Fibroblast of skin of right quadriceps (primary cell): ENCODE results near the gene YKT6.

Experiments used
- DNase-seq: peaks from one replicate; pipeline ENCODE4 v3.0.0-alpha.2; 2013

Gene YKT6

GRCh38 chr7:44236333-44236728, 35.6 kb downstream of the YKT6 start:
- DNase-seq = no peak

- no peak for DNase-seq
Observed at GRCh38 chr7:44237696-44238095, 36.9 kb downstream of the YKT6 start.

DNA sequence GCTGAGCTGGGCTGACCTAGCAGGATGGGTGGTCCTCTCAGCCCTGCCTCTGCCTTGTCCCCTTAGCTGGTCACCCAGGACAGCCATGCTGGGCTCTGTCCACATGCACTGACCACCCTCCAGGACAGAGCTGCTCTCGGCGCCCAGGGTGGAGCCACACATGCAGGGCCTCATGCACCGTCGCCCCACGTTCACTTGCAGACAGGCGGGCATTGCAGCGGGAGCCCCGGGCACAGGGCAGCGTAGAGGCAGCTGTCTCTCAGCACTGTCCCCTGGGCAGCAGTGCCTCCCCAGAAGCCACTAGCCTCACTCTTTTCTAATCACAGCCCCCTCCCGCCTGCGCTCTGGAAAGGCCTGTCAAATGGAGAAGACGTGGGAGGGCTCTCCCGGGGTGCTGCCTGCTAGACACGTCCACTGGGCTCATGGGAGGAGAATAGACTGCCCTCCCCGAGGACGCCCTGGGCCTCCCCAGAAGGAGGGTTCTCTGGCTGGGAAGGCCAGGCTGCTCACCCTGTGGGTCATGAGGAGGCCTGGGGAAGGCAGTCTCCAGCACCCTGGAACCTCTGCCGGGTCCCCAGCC, 37.4 kb downstream of the YKT6 start:
- no peak for DNase-seq

GRCh38 chr7:44239361-44239760, 38.6 kb downstream of the YKT6 start:
- no peak for DNase-seq

DNA sequence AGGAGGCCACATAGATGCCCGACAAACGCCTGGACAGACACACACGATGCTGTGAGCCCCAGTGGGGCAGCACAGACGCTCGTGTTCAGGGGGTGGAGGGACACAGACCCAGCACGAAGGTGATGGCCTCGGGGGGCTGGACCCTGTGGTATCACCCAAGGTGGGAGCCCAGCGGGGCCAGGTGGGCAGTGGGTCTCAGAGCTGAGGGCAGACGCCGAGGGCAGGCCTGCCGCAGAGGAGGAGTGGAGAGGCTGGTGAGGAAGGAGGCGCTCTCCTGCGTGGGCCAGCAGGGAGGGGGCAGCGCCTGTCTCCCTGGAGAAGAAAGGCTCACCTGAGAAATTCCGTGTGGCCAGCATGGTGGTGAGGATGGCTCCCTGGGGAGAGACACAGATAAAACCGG, 39.6 kb downstream of the YKT6 start:
- DNase-seq = no peak

DNA sequence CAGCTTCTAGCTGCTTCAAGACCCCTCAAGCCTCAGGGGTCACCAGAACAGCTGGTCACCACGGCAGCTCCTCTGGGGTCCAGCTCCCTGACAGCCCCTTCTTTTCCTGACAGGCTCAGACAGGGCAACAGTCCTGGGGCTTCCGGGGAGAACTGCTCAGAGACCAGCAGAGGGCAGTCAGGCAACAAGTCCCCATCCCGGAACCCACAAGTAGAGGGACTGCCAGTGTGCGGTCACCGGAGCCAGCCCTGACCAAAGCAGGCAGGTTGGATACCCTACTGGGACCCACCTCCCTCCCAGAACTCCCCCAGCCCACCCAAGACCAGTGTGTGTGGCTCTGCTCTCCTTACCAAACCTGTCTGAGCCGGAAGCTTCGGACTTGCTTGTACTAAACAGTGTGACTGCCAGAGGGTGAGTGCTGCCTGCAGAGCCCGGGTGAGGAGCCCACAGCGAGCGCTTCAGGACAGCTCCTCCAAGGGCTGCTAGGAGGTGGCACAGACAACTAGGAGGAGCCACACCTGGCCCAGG, 40.3 kb downstream of the YKT6 start:
- peak; percentile 69 for DNase-seq

DNA sequence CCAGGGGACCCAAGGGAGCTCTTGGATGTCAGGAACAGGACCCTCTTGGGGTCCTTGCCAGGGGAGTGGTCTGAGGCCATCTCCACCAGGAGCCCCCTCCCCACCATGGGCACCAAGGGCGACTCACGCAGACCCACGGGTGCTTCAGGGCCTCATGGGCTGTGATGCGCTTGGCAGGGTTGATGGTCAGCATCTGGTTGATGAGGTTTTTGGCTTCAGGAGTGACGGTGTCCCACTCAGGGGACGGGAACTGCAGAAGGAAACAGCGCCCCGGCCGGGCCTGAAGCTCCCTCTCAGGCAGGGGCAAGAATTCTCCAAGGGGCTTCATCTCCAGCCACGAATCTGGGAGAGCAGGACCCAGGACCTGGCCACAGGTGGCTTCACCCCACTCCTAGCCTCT, 41.3 kb downstream of the YKT6 start:
- DNase-seq = no peak

DNA sequence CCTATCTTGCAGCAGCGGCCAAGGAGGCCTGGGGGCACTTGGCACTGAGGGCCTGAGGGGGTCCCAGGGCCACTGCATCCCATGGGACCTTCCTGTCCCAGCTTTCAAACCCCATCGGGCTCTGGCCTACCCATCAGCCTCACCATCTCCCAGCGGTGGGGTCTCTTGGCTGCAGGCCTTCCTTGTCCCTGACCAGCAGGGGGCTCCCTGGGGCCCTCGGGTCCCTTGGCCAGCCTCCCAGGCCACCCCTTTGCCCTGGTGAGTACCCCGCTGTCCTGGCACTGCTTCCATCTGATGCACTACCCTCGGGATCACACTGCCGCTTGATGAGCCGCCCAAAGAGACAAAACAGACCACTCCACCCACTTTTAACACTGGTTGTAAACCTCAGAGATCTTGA, 43.5 kb downstream of the YKT6 start:
- DNase-seq = no peak

DNA sequence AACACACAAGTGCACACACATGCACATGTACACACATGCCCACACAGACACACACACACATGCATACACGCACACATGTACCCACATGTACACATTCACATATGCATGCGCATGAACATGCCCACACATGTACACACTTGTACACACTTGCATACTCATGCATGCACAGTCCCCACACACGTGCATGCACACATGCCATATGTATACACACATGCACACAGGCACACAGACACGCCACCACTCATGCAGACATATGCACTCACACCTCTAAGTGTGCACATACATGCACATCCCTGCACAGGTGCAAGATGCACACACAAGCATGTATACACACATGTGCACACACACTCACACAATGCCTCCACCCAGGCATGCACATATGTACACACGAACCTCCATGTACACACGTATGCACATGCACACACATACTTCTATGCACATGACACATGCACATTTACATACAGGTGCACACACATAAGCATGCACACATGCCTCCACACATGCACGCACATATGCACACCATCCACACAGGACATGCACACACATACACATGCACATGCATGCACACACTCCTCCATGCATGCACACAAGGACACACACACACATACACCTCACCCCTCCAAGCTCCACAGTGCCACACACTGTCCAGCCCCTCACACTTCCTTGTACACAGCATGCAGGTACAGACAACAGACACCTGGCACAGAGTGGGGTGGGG, 45.8 kb downstream of the YKT6 start:
- DNase-seq = no peak

GRCh38 chr7:44247868-44248651, 47.3 kb downstream of the YKT6 start:
- no peak for DNase-seq

DNA sequence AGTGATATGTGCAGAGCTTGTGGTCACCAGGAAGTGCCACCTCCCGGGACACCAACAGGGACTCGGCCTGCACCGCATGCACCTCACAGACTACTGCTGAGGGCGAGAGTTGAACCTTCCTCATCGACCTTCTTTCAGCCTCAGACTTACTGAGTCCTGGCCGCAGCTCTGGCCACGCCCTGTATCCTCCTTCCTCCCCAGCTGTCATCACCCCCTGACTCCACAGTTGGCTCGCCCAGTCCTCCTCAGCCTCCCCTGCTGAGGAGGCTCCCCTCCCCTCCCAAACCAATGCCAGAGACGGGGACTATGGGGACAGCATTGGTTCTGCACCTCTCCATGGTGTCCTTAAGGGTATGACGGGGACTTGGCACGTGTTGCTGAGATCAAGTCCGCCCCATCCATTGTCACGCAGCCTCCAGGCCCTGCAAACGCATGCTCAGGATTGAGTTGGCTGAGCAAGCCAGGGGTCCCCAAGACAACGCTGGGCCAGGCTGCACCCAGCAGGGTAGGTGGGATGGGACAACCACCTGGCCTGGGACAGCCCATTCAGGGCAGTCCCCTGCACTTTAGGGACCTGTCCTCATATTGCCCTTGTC, 49.0 kb downstream of the YKT6 start:
- no peak for DNase-seq

DNA sequence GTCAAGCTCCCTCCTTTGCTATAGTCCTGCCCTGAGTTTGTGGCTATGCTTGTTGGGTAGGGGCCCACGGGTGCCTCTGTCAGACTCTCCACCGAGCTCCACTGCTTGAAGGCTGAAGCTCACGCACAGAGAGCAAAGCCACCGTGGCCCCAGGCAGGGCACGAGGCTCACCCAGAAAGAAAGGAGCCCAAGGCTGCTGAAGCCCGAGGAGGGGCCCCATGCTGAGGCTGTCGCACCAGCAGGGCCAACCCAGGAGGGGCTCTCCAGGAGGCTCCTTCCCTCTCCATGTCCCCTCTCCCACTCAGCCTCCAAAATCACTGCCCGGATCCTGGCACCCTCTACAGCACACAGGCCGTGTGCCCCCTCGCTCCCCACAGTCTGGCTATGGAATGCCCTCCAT, 50.5 kb downstream of the YKT6 start:
- DNase-seq = no peak

DNA sequence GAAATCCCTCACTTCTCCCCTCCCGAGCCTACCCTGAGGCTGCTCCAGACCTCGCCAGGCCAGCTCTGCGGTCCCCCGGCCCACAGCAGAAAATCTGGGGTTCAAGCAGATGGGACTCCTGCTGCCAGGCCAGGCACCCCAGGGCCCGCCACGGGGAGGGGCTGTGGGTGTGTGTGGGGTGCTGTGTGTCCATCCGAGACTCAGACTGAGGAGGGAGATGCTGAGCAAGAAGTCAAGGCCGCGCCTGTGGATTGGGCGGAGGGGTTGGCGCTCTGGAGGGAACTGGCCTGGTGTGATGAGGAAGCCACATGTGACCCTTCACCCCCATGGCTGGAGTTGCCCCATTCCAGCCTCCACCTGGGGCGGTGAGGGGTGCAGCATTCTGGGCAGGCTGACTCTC, 51.1 kb downstream of the YKT6 start:
- no peak for DNase-seq

DNA sequence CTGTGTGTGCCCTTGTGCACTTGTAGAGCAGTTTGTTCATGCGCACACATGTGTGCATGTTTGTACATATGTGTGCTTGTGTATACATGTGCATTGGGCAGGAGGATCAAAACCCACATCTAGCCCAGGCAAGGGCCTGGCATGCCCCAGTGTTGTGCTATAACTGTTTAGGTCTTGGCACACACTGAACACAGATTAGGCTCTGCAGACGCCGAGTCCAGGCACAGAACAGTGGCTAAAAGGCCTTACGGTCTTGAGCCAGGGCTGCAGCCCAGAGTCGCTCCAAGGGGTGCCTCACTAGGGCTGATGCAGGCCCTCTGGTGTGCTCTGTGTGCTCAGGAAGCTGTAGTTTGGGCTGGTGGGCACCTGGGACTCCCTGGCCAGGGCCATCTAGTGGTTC, 55.7 kb downstream of the YKT6 start:
- no peak for DNase-seq

GRCh38 chr7:44257213-44257612, 56.4 kb downstream of the YKT6 start:
- no peak for DNase-seq

- peak; percentile 82 for DNase-seq
Observed at GRCh38 chr7:44257618-44258422, 57.0 kb downstream of the YKT6 start.

DNA sequence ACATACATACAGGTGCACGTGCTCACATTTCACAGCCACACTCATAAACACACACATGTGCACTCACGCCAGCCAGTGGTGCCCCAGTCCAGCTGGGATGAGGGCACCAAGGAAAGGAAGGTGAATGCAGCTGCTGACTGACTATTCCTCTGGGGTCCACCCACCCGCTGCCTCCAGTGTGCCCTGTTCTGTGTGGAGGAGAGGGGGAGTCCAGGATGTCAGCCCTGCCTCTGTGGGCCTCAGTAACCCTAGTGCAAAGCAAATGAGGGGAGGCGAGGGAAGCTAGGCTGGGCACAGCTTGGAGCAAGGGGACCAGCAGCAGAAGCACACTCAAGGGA, 57.6 kb downstream of the YKT6 start:
- DNase-seq = no peak

- DNase-seq = no peak
Observed at GRCh38 chr7:44258865-44259546, 58.2 kb downstream of the YKT6 start.

DNA sequence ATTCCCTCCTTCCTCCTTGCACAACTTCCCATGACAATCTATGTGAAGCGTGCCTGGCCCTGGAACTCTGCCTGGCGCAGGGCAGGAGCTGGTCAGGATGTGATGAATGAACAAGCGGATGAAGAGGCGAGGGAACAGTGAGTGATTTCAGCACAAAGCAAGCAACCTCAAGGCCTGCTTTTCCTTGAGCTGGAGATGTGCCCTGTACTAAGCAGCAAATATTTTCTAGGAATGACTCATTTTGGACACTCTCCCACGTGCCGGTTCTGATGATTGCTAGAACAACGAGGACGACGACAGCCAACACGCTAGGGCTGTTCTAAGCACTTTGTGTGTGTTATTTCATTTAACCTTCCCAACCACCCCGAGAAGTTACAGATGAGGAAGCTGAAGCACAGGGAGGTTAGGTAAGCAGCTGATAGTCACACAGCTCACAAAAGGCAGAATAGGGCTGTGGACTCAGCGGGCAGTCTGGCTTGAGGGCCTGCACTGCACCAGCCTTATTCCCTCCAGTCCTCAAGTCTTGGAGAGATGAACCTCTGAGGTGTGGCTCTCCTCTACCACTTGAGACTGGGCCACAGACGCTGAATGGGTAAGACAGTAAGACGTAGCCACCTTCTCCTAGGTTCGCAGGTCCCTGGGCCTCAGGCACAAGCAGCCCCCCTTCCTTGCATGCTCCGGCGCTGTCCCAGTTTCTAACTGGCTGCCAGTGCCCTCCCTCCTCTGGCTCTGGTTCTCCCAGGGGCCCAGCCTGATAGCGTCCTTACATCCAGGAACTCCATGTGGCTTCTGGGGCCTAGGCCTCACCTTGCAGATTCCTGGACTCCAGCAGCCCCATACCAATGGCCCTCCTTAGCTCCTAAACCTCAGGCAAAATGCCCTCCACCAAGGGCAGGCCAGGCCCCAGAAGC, 59.0 kb downstream of the YKT6 start:
- DNase-seq = peak; percentile 90

DNA sequence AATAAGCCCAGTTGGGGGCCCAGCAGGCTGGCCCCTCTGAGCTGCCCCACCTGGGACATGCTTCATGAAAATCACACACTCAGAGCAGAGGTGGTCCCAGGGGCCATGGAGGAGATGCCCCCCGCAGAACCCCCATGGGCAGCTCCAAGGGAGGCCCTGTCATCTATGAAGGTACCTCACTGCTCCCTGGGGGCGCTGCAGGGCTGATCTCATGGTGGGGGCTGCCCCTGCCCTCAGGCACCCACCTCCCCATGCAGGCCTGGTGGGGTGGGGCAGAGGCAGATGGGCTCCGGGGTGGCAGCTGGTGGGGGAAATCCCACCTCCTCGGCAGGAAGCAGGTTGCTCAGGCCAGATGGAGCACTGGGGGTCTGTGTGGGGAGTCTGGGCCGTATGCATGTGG, 60.5 kb downstream of the YKT6 start:
- no peak for DNase-seq

DNA sequence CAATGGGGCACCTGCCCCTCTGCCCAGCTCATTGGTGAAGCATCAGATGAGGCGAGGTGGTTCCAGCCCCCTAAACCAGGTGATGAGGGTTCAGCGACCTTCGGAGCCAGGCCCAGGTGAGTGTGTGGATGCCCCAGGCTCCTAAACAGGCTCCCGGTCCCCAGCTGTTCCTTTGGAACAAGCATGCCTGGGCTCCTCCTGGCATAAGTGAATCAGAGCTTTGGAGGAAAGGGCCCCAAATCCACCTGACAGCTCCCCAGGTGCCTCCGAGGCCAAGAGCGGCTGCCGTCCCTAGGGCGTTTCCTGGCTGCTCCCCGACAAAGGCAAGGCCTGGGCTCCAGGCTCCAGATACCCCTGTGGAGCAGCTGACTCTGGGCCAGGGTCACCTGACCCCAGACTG, 61.3 kb downstream of the YKT6 start:
- DNase-seq = no peak
